ENCODE results near the gene UBTD1.

DNA sequence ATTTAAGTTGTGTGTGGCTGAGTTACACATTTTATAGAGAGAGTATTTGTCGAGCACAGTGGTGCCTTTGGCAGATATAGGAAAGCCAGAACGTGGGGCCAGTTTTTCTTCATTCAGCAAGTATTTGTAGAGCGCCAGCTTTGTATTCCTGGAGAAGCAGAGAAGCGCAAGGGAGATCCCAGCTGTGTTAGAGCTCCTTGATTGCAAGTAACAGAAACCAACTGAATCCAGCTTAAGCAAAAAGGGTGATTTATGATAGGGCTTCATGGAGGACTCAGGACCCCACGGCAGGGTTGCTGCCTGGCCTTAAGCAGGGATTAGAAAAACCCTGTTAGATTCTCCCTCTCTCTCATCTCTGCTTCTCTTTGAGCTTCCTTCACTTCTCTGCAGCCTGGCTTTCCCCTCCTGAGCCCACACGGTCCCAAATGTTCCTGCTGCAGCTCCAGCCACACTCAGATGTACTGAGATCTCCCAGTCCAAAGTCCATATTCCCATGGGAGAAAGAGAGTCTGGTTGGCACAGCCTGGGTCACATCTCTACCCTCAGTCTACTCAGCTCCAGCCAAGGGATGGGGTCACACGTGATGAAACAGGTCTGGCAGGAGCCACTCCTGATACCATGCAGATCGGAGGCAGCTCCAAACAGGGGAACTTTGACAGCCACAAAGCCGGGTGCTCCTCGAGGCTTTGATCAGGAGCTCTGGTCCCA lies 16.7 kb downstream of the UBTD1 start:
- TF ChIP-seq GATA2 (IDR thresholded peaks at IDR 0.05; ENCODE audit: low read depth, low read length) (no peak), GATA3 (IDR thresholded peaks at IDR 0.05; ENCODE audit: low read depth, low read length) (no peak)

Measured in SH-SY5Y (cell line).